GM23338 (cell line): ENCODE measurements around the gene CHTF8.

Source experiments
- CTCF ChIP-seq, 2 experiments: fragments of 200-600 bp in 1 of 2; sonication (generic) in 1 of 2; conservative IDR thresholded peaks; 2 replicates each; pipeline versions ENCODE4 v1.5.1 to v1.6.1; 2016 to 2017; ENCODE audit warnings: antibody characterized with exemption in 2 of 2, low read depth in 2 of 2, mild to moderate bottlenecking in 2 of 2, moderate library complexity in 1 of 2
- JUNB ChIP-seq: IDR thresholded peaks from one replicate; pipeline ENCODE4 v1.6.1; 2016; ENCODE audit warnings: antibody characterized with exemption; ENCODE audit not compliant: unreplicated experiment

DNA sequence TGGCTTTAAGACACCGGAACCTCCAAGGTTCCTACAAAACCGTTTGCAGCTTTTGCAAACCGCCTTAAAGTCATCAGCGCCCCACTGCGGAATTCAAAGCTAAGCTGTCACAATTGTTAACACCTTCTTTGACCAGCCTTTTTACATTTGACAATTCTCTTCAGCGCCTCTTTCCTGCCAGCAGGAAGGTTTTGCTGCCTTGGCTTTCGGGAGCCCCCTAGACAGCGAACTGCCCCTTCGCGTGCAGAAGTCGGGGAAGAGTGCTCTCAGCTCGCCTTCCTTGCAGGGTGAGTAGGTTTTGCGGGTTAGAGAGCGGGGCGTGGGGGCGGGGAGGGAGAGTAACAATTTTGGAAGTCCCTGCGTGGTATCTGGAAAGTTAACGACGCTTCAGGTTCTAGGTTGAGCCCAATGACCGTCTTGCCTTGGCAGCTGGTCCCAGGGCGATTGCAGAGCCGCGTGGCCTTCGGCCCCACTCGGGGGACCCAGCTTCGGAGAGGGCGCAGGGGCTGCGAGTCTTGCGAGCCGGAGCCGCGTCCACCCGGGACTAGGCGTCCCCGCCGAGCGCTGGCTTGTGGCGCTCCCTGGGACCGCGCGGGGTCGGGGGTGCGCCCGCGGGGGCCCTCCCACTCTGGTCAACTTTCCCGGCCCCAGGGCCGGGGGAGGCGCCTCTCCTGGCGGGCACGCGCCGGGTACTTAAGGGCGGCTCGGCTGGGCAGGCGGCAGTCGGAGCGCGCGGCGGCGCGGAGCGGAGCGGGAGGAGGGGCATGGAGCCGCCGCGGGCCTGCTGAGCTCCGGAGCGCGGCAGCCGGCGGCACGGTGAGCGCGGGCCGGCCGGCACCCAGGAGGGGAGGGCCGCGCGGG is 26.7 kb downstream of the CHTF8 start, which contains the start of gene HAS3:
- TF ChIP-seq CTCF (conservative IDR thresholded peaks at IDR 0.05; ENCODE audit: low read depth in 2 of 2), result peak; percentile 27 to 76; a peak in 3 of 4 replicates
- TF ChIP-seq JUNB, result no peak
